GM21717 (cell line): Measurements from ENCODE around the gene LRRC46.

Experiments used
- ATAC-seq: cut with Tn5 transposase; IDR thresholded peaks from one replicate; pipeline ENCODE4 v1.9.1; 2021; ENCODE audit warnings: mild to moderate bottlenecking, moderate library complexity; ENCODE audit not compliant: unreplicated experiment

Gene LRRC46

DNA sequence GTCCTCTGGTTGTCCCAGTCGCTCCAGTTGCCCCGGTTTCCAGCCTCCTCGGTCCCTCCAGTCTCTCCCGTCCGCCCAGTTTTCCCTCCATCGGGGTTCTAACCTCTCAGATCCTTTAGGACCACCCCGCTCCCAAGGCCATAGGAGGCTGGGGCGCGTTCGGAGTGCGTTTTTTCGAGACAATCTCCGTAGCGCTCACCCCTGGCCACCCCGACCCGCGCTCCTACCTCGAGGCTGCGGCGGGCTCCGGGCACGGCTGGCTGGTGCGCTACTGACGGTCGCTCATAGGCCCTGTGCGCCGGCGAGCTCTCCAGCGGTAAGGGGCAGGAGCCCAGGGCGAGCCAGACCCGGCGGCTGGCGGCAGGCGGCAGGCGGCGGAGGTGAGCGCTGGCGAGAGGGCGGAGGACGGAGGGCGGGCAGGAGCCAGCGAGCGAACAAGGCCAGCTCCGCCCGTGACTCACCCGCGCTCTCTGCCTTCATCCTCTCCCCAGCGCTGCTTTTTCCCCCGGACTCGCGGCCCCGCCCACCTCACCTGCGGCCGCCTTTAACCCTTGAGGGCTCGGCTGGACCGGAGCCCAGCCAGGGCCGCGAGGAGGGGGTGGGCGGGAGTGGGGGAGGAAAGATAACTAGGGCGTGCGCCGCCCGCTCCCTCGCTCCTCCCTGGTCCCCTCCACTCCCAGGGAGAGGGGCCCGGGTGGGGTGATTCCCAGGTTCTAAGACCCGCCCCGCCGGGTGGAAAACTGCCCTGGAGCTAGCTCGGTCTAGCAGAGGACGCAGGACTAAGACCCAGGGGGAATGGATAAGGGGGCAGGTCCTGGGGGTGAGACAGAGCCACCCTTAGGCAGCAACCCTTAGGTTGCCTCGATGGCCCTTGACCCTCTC is 19.5 kb downstream of the LRRC46 start, which contains the start of gene SP6:
Gene SP6 (minus strand): TSS at position 472 of the 882 bp plus-strand sequence. CDS start 2,734 bp downstream, outside the sequence.
- no peak for ATAC-seq

- ATAC-seq = no peak
These were observed 20.3 kb downstream of the LRRC46 start for GRCh38 chr17:47851764-47852112.

GRCh38 chr17:47852113-47852949 is 20.9 kb downstream of the LRRC46 start:
- ATAC-seq = no peak

GRCh38 chr17:47853616-47854015 is 22.1 kb downstream of the LRRC46 start:
- ATAC-seq = no peak

- ATAC-seq = no peak
These were observed 24.3 kb downstream of the LRRC46 start for GRCh38 chr17:47855737-47856136.

DNA sequence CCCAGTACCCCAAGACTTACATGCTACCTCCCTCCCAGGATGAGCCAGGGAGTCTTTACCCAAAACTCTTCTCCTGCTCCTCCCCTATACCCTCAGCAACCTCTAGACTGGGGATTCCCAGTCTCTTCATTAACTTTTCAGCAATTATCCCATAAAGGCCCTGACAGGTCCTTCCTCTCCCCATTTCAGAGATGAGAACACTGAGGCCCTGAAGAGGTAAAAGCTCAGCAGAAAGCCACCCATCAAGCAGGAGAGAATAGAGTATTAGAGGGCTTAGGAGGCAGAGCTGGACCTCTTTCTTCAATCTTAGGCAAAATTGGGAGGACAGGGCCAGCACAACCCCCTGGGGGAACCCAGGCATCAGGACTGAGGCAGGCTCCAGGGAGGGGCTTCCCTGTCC is 25.4 kb downstream of the LRRC46 start:
- no peak for ATAC-seq

DNA sequence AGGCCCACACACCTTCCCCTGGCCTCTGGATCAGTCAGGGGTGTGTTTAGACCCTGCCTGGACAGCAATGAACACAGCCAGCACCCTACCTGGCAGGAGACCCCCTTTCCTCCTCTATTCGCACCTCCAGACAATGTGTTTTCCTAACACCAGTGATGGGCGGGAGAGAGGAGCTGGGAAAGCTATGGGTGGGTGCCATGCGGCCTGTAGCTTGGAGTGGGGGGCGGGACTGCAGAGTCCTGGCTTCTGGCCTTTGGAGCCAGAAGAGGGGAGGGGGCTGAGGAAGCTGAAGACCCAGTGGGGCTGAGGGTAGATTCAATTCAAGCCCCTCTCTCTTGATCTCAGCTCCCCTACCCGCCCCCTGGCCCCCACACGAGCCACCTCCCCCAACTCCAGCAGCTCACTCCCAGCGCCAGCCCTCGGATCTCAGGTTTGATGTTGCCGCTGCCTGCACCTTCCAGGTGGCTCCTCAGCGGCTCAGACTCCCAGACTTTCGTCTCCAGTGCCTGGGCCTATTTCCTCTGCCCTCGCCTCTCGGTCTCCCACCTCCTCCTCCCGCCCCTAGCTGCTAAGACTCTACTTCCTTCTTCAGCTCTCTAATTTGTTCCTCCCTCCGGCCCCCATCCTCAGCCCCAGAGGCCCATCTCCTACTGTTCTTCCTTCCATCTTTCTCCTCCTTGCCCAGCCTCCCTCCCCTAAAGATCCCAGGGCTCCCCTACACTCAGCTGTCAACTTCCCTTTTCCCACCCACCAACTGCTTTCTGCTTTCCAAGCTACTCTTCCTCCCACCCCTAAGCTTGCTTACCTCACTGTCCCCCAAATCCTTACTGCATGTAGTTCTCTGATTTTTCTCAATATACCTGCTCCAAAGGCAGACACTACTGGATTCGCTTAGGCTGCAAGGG is 26.3 kb downstream of the LRRC46 start:
- ATAC-seq = no peak

GRCh38 chr17:47860386-47860785 is 28.9 kb downstream of the LRRC46 start:
- no peak for ATAC-seq

- ATAC-seq = no peak
These were observed 31.4 kb downstream of the LRRC46 start for GRCh38 chr17:47862621-47863440.

DNA sequence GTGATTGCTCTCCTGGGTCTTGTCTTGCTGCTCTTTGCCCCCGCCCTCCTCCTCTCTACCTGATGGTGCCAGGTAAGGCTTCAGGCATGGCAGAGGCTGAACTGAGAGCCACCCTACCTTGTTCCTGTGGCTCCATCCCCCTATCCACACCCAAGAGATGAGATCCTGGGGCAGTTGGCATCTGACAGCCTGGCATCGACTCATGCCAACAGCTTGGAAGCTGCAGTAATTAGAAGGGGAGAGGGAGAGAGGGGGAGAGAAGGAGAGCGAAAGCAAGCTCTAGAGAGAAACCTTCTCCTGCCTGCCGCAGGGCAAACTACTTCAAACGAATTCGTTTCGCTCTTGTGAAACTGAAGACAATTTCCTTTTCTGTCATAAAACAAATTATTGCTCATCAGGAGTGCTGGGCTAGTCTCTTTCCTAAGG is 33.3 kb downstream of the LRRC46 start:
- ATAC-seq = no peak

DNA sequence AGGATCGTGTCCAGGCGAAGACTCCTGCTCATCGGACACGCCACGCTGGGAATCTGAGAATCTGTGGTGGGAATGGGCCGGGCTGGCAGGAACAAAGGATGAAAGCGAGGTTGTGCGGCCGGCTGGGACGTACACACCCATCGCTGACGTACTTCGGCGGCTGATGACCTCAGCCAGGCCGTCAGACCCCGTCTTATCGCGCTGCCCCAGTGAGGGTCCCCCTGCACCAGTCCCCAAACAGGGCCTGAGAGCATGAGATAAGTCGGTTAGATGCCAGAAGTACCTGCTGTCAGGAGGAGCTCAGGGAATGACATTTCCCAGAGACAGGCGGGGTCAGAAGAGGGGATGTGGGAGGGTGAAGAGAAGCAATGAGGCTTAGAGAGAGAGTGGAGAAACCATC is 35.5 kb downstream of the LRRC46 start:
- ATAC-seq = no peak

DNA sequence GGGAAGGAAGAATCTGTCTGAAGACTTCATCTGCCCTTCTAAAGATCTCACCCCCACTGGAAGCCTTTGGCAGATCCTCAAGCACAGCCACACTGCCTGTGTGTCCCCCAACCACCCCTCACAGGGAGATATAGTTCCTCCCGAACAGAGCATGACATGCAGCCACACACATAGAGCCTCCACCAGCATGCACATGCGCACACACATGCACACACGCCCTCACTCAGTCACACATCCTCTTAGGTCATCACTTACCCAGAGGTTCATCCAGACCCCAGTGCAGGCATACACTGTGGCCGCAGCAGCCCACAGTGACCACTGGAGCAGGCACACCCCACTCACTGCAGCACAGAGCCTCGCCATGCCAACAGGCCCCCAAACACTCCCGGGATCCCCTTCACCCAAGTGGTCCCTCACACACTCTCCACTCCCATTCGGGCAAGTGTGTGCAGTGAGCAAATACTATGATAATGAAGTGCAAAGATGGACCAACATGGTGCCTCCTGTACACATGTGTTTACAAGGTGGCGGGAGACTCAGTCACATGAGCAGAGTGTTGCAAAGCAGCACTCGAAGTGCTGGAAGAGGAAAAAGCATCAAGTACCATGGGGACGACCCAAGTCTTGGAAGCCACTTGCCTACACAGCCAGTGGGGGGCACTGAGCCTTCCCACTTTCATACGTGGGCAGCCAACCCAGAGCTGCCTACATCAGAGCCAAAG is 36.5 kb downstream of the LRRC46 start:
- no peak for ATAC-seq

- ATAC-seq = no peak
These were observed 37.6 kb downstream of the LRRC46 start for GRCh38 chr17:47869114-47869513.

DNA sequence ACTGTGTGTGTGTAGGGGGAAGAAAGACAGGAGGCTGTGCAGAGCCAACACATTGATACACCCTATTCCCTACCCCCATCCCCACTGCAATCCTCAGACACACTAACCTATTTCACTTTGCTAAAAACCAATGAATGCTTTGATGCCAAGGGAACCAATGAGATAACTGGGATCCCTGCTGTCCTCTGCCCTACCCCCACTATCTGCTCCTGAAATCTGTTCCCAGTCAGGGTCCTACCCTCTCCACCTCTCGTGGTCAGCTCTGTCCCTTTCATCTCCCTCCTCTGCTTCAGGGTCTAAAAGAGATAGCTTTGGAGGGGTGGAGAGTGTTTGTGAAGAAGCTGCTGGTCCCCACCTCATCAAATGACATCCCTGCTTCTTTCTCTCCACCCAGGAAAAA is 38.6 kb downstream of the LRRC46 start:
- ATAC-seq = no peak

DNA sequence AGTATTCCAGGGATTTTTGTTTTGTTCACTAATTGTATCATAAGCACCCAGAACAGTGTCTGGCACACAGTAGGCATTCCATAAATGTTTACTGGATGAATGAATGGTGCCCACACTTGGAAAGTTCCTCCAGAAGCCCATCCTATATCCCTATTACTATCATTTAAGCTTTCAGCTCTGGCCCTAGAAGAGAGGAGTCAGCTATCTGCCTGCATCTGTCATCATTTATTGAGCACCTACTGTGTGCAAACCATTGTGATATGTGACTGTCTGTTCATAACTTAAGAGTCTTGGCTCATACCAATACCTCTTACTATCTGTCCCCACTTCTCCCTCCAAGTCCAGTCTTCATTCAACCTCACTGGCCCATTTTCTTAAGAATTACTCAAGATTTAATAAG is 39.6 kb downstream of the LRRC46 start:
- no peak for ATAC-seq

GRCh38 chr17:47872019-47872650 is 40.7 kb downstream of the LRRC46 start:
- ATAC-seq = no peak

- ATAC-seq = no peak
These were observed 41.2 kb downstream of the LRRC46 start for GRCh38 chr17:47872651-47873161.

GRCh38 chr17:47873200-47874090 is 42.0 kb downstream of the LRRC46 start:
- ATAC-seq = no peak
